H1 (cell line): Measurements from ENCODE around the gene LSM10. TPM values are rescaled to one million over a fixed set of nuclear protein-coding genes. Genes with fewer than 3 reads are reported as not detected.

Experiments
- CTCF ChIA-PET: fragments of 300-600 bp; sonication (Branson Sonifier 250); formaldehyde crosslinking; loops from one replicate; lab custom pipeline; 2021; ENCODE audit not compliant: partially characterized antibody; lab: Charles Lee
- POLR2A ChIA-PET: fragments of 300-600 bp; sonication (Branson Sonifier 250); formaldehyde crosslinking; loops from one replicate; lab custom pipeline; 2021; ENCODE audit warnings: inconsistent platforms; ENCODE audit not compliant: partially characterized antibody; lab: Charles Lee
- DNase-seq, 2 experiments: peaks; one replicate each; pipeline versions ENCODE4 v3.0.0 to v3.0.0-alpha.2; 2010 to 2022; ENCODE audit warnings: low spot score in 2 of 2, low read depth in 1 of 2, mixed read lengths in 1 of 2
- FAIRE-seq: peaks from 2 replicates; lab custom pipeline; 2011; peaks lifted over from hg19 to GRCh38; lab: Jason Lieb, UNC
- H2AFZ ChIP-seq: 2 replicates; pipeline ENCODE4 v1.8.1; 2012; ENCODE audit warnings: low read length, inconsistent platforms
- H2AK5ac ChIP-seq: 2 replicates; pipeline ENCODE4 v1.6.1; 2013; ENCODE audit warnings: low read depth, low read length
- H2BK120ac ChIP-seq: replicated peaks from 2 replicates; pipeline ENCODE3; 2013; ENCODE audit warnings: low read depth, low read length, inconsistent platforms
- H2BK12ac ChIP-seq: 2 replicates; pipeline ENCODE4 v1.6.1; 2013; ENCODE audit warnings: low read depth, low read length
- H2BK15ac ChIP-seq: 2 replicates; pipeline ENCODE4 v1.6.1; 2013; ENCODE audit warnings: low read length
- H2BK20ac ChIP-seq: 2 replicates; pipeline ENCODE4 v1.6.1; 2013; ENCODE audit warnings: low read length
- H2BK5ac ChIP-seq: 2 replicates; pipeline ENCODE4 v1.6.1; 2013; ENCODE audit warnings: low read depth, low read length
- H3K14ac ChIP-seq: 2 replicates; pipeline ENCODE4 v1.6.1; 2013; ENCODE audit warnings: inconsistent platforms; ENCODE audit not compliant: insufficient read length
- H3K18ac ChIP-seq: 2 replicates; pipeline ENCODE4 v1.6.1; 2013; ENCODE audit warnings: low read length; ENCODE audit errors: extremely low read depth
- H3K23ac ChIP-seq: 2 replicates; pipeline ENCODE4 v1.6.1; 2013; ENCODE audit warnings: inconsistent platforms; ENCODE audit not compliant: insufficient read length
- H3K23me2 ChIP-seq: 2 replicates; pipeline ENCODE4 v1.6.1; 2013; ENCODE audit warnings: low read depth, low read length
- H3K27ac ChIP-seq: 2 replicates; pipeline ENCODE4 v1.6.1; 2011; ENCODE audit warnings: low read depth, low read length, inconsistent platforms
- H3K27me3 ChIP-seq, 4 experiments: replicated peaks in 1 of 4; 1 replicate in 1 of 4; 2 replicates in 3 of 4; pipeline versions ENCODE4 v1.6.1 to v1.8.1; 2011 to 2013; ENCODE audit warnings: low read length in 3 of 4, mild to moderate bottlenecking in 3 of 4, inconsistent platforms in 2 of 4, mixed read lengths in 2 of 4, moderate library complexity in 1 of 4; ENCODE audit not compliant: control insufficient read depth in 3 of 4, insufficient read depth in 3 of 4; ENCODE audit errors: extremely low read depth in 1 of 4
- H3K36me3 ChIP-seq, 4 experiments: 2 replicates each; pipeline versions ENCODE4 v1.6.1 to v1.8.1; 2011 to 2013; ENCODE audit warnings: mild to moderate bottlenecking in 4 of 4, low read length in 3 of 4, moderate library complexity in 2 of 4, control low read depth in 1 of 4, inconsistent platforms in 1 of 4; ENCODE audit not compliant: insufficient read depth in 4 of 4, control insufficient read depth in 2 of 4
- H3K4ac ChIP-seq: replicated peaks from 2 replicates; pipeline ENCODE3; 2013; ENCODE audit warnings: low read length, low read depth, mixed read lengths, inconsistent platforms; ENCODE audit not compliant: insufficient read length
- H3K4me1 ChIP-seq, 4 experiments: replicated peaks in 1 of 4; 1 replicate in 1 of 4; 2 replicates in 3 of 4; pipeline versions ENCODE4 v1.6.1 to v1.8.1; 2011 to 2013; ENCODE audit warnings: low read length in 3 of 4, inconsistent platforms in 2 of 4, mixed read lengths in 1 of 4; ENCODE audit not compliant: insufficient read depth in 4 of 4, control insufficient read depth in 3 of 4
- H3K4me2 ChIP-seq, 2 experiments: 2 replicates each; pipeline versions ENCODE4 v1.6.1 to v1.8.1; 2011 to 2013; ENCODE audit warnings: low read depth in 2 of 2, low read length in 2 of 2, control low read depth in 1 of 2, inconsistent platforms in 1 of 2, mild to moderate bottlenecking in 1 of 2; ENCODE audit not compliant: insufficient read depth in 1 of 2
- H3K4me3 ChIP-seq, 4 experiments: fragments of 200-600, 300-600 bp in 1 of 4; sonication (generic), shearing (Covaris generic), sonication (Bioruptor Twin) in 1 of 4; 2 replicates each; pipeline versions ENCODE4 v1.5.1 to v1.8.1; 2011 to 2016; ENCODE audit warnings: low read length in 4 of 4, low read depth in 3 of 4, control low read depth in 2 of 4, inconsistent platforms in 2 of 4, mild to moderate bottlenecking in 2 of 4, mixed read lengths in 1 of 4, moderate library complexity in 1 of 4; ENCODE audit not compliant: insufficient read depth in 2 of 4; ENCODE audit errors: extremely low read depth in 1 of 4
- H3K56ac ChIP-seq: replicated peaks from 2 replicates; pipeline ENCODE3; 2013; ENCODE audit warnings: low read depth, mild to moderate bottlenecking, mixed read lengths, low read length, inconsistent platforms; ENCODE audit not compliant: insufficient read length
- H3K79me1 ChIP-seq: 2 replicates; pipeline ENCODE4 v1.6.1; 2013; ENCODE audit warnings: low read depth, low read length, control low read depth
- H3K79me2 ChIP-seq, 2 experiments: 2 replicates each; pipeline versions ENCODE4 v1.6.1 to v1.8.1; 2012 to 2013; ENCODE audit warnings: low read length in 2 of 2, mild to moderate bottlenecking in 2 of 2, inconsistent platforms in 1 of 2; ENCODE audit not compliant: insufficient read depth in 2 of 2, control insufficient read depth in 1 of 2
- H3K9ac ChIP-seq, 4 experiments: replicated peaks in 1 of 4; 1 replicate in 1 of 4; 2 replicates in 3 of 4; pipeline versions ENCODE4 v1.6.1 to v1.8.1; 2011 to 2013; ENCODE audit warnings: low read depth in 3 of 4, low read length in 3 of 4, control low read depth in 2 of 4, mild to moderate bottlenecking in 2 of 4, moderate library complexity in 2 of 4, inconsistent platforms in 1 of 4; ENCODE audit errors: extremely low read depth in 1 of 4
- H3K9me3 ChIP-seq, 2 experiments: 2 replicates each; pipeline versions ENCODE4 v1.6.1 to v1.8.1; 2012 to 2013; ENCODE audit warnings: mild to moderate bottlenecking in 2 of 2, moderate library complexity in 2 of 2, control low read depth in 1 of 2, inconsistent platforms in 1 of 2, low read depth in 1 of 2, low read length in 1 of 2, mixed read lengths in 1 of 2; ENCODE audit not compliant: insufficient read depth in 2 of 2
- H4K20me1 ChIP-seq, 2 experiments: replicated peaks in 1 of 2; 2 replicates each; pipeline versions ENCODE3 to v1.8.1; 2011 to 2013; ENCODE audit warnings: inconsistent platforms in 2 of 2, low read length in 2 of 2, mild to moderate bottlenecking in 1 of 2; ENCODE audit not compliant: insufficient read depth in 2 of 2, control insufficient read depth in 1 of 2
- H4K5ac ChIP-seq: 2 replicates; pipeline ENCODE4 v1.6.1; 2013; ENCODE audit warnings: low read length, low read depth, mixed read lengths, inconsistent platforms; ENCODE audit not compliant: insufficient read length
- H4K8ac ChIP-seq: 2 replicates; pipeline ENCODE4 v1.8.0; 2013; ENCODE audit warnings: mild to moderate bottlenecking, moderate library complexity, low read length, inconsistent platforms; ENCODE audit not compliant: insufficient read depth; ENCODE audit errors: extremely low read depth
- H4K91ac ChIP-seq: replicated peaks from 2 replicates; pipeline ENCODE3; 2013; ENCODE audit warnings: low read length, mixed read lengths, inconsistent platforms; ENCODE audit not compliant: insufficient read length
- CHD2 ChIP-seq: IDR thresholded peaks from 2 replicates; pipeline ENCODE4 v1.6.1; 2012; ENCODE audit warnings: low read length, improper control_type of control experiment
- CREB1 ChIP-seq: IDR thresholded peaks from 2 replicates; pipeline ENCODE4 v1.6.1; 2012; ENCODE audit warnings: inconsistent platforms
- EP300 ChIP-seq, 2 experiments: IDR thresholded peaks; 1 replicate in 1 of 2; 2 replicates in 1 of 2; pipeline ENCODE4 v1.6.1; 2011 to 2012; ENCODE audit warnings: low read depth in 2 of 2, low read length in 2 of 2, mild to moderate bottlenecking in 2 of 2, borderline replicate concordance in 1 of 2, inconsistent platforms in 1 of 2, moderate library complexity in 1 of 2
- FOSL1 ChIP-seq: IDR thresholded peaks from 2 replicates; pipeline ENCODE4 v1.6.1; 2011; ENCODE audit warnings: mild to moderate bottlenecking, low read depth, low read length, moderate library complexity; ENCODE audit not compliant: insufficient read depth
- POLR2A ChIP-seq, 2 experiments: IDR thresholded peaks; 1 replicate in 1 of 2; 2 replicates in 1 of 2; pipeline ENCODE4 v1.6.1; 2011; ENCODE audit warnings: low read depth in 2 of 2, low read length in 2 of 2, mild to moderate bottlenecking in 2 of 2; ENCODE audit errors: control extremely low read depth in 1 of 2
- RAD21 ChIP-seq, 2 experiments: IDR thresholded peaks in 1 of 2; conservative IDR thresholded peaks in 1 of 2; 2 replicates each; pipeline ENCODE4 v1.6.1; 2011; ENCODE audit warnings: low read depth in 2 of 2, low read length in 2 of 2, improper control_type of control experiment in 1 of 2, inconsistent platforms in 1 of 2, mild to moderate bottlenecking in 1 of 2, moderate library complexity in 1 of 2
- RNF2 ChIP-seq: fragments of 200-900, 300-1000 bp; sonication (generic); IDR thresholded peaks from 2 replicates; pipeline ENCODE4 v1.7.1; 2016; ENCODE audit warnings: borderline replicate concordance, low read depth, mild to moderate bottlenecking, antibody characterized with exemption, low read length; ENCODE audit not compliant: poor library complexity, severe bottlenecking; ENCODE audit errors: missing control alignments
- SP2 ChIP-seq: IDR thresholded peaks from 2 replicates; pipeline ENCODE4 v1.6.1; 2012; ENCODE audit warnings: mild to moderate bottlenecking, low read length, inconsistent platforms
- TBP ChIP-seq: IDR thresholded peaks from 2 replicates; pipeline ENCODE4 v1.6.1; 2011; ENCODE audit warnings: low read depth, low read length, improper control_type of control experiment
- WGBS, 2 experiments: shearing (Covaris generic) in 1 of 2; methylation state at CpG; one replicate each; pipeline versions ENCODE4 v1.1.6 to v1.1.7; 2013 to 2015; ENCODE audit warnings: low lambda C conversion rate in 2 of 2, mixed read lengths in 2 of 2, inconsistent platforms in 1 of 2, low coverage in 1 of 2, missing lambda C conversion rate in 1 of 2; ENCODE audit not compliant: insufficient replicate concordance in 2 of 2, insufficient coverage in 1 of 2, insufficient read length in 1 of 2; ENCODE audit errors: extremely low coverage in 1 of 2, missing lambda C conversion rate in 1 of 2; 5-methylcytosine and 5-hydroxymethylcytosine counted together
- polyA plus RNA-seq, 7 experiments: library from polyadenylated mRNA; depleted of rRNA in 3 of 7; stranded (reverse) in 5 of 7; unstranded in 2 of 7; fragments of >200 nt in 5 of 7; fragments of 200-250 nt in 2 of 7; gene quantifications; 1 replicate in 5 of 7; 2 replicates in 1 of 7; 4 replicates in 1 of 7; pipeline versions ENCODE4 v1.2.1 to v1.2.3, GENCODE V29; 2011 to 2013; ENCODE audit warnings: missing spikeins in 2 of 7, mixed read lengths in 2 of 7
- total RNA-seq: library from RNA; stranded (reverse); fragmentation: NEBNext Ultra II Directional; extraction: Animal tissue kit (Norgen Biotek cat#: 25700); gene quantifications from 2 replicates; pipeline ENCODE4 v1.2.1, GENCODE V29; 2021
- TF ChIP-seq, protein P1 (sequence below): IDR thresholded peaks from 2 replicates; pipeline ENCODE4 v1.6.1; 2011; ENCODE audit warnings: low read length, improper control_type of control experiment
- TF ChIP-seq, protein P2 (sequence below): IDR thresholded peaks from 2 replicates; pipeline ENCODE4 v1.6.1; 2012; ENCODE audit warnings: inconsistent platforms

Gene LSM10
- total and polyA plus RNA-seq, 2 of the 8 experiments (the other 6 are each of a cell fraction or from before 2014, with no cell fraction given): 59.5 to 140 TPM

DNA sequence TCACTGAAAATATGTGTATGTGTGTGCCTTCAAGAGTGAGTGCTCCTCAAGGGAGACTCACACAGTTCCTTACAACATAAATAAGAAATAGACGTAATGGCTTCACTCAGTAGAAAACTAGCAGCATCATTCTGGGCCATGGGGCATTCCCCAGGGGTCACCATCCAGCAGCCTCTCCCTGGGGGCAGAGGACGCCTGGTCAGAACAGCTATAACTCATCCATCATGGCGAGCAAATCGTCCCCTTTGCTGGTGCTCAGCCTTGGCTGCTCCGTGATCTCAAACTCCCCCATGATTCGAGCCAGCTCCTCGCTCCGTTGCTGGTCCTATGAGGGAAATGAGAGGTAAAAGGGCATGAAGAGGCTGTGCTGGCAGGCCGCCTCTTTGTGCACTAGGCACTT lies 20.2 kb upstream of the LSM10 start:
- POLR2A ChIA-PET: interaction anchor here (3.3 kb wide), 1 partner anchor 31 kb away, joined by 18 read pairs; no protein-coding TSS in a partner anchor
- no peak for DNase-seq
- H3K79me1 ChIP-seq: no peaks in the 10 kb centered on the region

More for the DNA sequence above, 20.2 kb upstream of the LSM10 start:
- no peak overlapping the region for H3K27ac ChIP-seq
- H3K4me3 ChIP-seq: no peak overlapping the region
- H3K14ac ChIP-seq: no peak overlapping the region
- H2BK15ac ChIP-seq: no peak overlapping the region
- H3K9ac ChIP-seq: no peak overlapping the region
- no peak overlapping the region for H3K56ac ChIP-seq
- H3K23me2 ChIP-seq: no peaks in the 10 kb centered on the region
- H3K23ac ChIP-seq: no peak overlapping the region
- H3K27me3 ChIP-seq: no peaks in the 10 kb centered on the region
- no peak overlapping the region for H2BK20ac ChIP-seq
- WGBS, 2 experiments: 92% methylated on average over 9 of the region's 9 CpGs; no CpG with 5 or more reads in 1 of the 2 experiments
- no peak overlapping the region for H4K5ac ChIP-seq
- no peak for FAIRE-seq
- H4K91ac ChIP-seq: no peak overlapping the region
- H3K79me2 ChIP-seq: no peaks in the 10 kb centered on the region
- H2AFZ ChIP-seq: no peak overlapping the region
- no peak overlapping the region for H3K4me2 ChIP-seq
- H2AK5ac ChIP-seq: no peak overlapping the region
- H2BK12ac ChIP-seq: no peak overlapping the region
- no peaks in the 10 kb centered on the region for H3K9me3 ChIP-seq
- H3K18ac ChIP-seq: no peak overlapping the region
- CTCF ChIA-PET: interaction anchor here (1.2 to 4.0 kb wide), 4 partner anchors 50 to 75 kb away, joined by 3 to 21 read pairs (median 7); no protein-coding TSS in a partner anchor
- no peaks in the 10 kb centered on the region for H4K20me1 ChIP-seq
- no peak for TF ChIP-seq CREB1
- no peak for TF ChIP-seq RNF2
- no peak for TF ChIP-seq EP300 (IDR thresholded peaks at IDR 0.05; ENCODE audit: borderline replicate concordance in 1 of 2, low read depth in 2 of 2, low read length in 2 of 2)
- TF ChIP-seq, protein P1, sequence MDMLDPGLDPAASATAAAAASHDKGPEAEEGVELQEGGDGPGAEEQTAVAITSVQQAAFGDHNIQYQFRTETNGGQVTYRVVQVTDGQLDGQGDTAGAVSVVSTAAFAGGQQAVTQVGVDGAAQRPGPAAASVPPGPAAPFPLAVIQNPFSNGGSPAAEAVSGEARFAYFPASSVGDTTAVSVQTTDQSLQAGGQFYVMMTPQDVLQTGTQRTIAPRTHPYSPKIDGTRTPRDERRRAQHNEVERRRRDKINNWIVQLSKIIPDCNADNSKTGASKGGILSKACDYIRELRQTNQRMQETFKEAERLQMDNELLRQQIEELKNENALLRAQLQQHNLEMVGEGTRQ: no peak
- TF ChIP-seq RAD21 (IDR thresholded peaks at IDR 0.05 in 1 of 2, conservative IDR thresholded peaks at IDR 0.05 in 1 of 2; ENCODE audit: low read depth in 2 of 2, low read length in 2 of 2): no peak
- TF ChIP-seq SP2: no peak
- TF ChIP-seq, protein P2, sequence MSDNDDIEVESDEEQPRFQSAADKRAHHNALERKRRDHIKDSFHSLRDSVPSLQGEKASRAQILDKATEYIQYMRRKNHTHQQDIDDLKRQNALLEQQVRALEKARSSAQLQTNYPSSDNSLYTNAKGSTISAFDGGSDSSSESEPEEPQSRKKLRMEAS: no peak
- TF ChIP-seq POLR2A (IDR thresholded peaks at IDR 0.05; ENCODE audit: control extremely low read depth in 1 of 2, low read depth in 2 of 2, low read length in 2 of 2): no peak
- TF ChIP-seq FOSL1: no peak
- TF ChIP-seq TBP: no peak
- TF ChIP-seq CHD2: no peak
- TF ChIP-seq, all 59 proteins: peak for 0
- Histone ChIP-seq H4K8ac (no peak overlapping the region), H3K4ac (no peak overlapping the region), H3K36me3 (no peaks in the 10 kb centered on the region), H2BK120ac (no peak overlapping the region), H3K4me1 (no peaks in the 10 kb centered on the region), H2BK5ac (no peak overlapping the region)
